ENCODE data around the gene UBE2J2.
A peak's percentile ranks its signal among the peaks of the same experiment; 100 is the strongest.

UBE2J2 gene

DNA sequence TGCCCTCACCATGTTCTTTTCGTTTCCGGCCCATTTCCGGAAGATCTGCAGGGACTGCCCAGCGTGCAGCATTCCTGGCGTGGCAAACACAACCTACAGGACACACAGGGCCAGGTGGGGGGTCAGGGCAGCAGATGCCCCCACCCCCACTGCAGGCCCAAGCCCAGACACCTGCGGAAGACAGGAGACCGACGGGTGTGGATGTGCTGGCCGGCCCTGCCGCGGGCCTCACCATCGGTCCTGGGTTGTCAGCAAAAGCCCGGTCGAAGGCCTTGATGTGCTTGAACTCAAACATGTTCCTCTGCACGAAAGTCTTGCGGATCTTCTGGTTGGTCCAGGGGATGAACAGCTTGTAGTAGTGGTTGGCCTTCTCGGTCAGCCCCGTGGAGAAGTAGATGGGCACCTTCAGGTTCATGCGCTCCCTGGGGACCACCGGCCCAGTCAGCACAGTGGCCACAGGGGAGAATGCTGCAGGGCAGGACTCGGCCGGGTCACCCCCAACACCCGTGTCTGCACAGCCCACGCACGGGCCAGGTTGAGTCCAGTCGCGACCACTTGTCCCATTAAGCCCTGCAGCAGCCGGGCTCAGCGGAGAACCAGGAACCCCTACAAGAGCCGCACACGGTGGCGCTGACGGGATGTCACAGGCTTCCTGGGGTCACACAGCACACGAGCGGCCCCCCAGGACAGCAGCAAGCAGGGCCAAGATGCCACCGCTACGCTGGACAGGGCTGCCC lies 40.0 kb upstream of the UBE2J2 start:
- no peak for FAIRE-seq
- no peak for DNase-seq (ENCODE audit: insufficient read length, low spot score)
- TF ChIP-seq POLR2A (IDR thresholded peaks at IDR 0.05; ENCODE audit: low read depth, low read length) = no peak

DNA sequence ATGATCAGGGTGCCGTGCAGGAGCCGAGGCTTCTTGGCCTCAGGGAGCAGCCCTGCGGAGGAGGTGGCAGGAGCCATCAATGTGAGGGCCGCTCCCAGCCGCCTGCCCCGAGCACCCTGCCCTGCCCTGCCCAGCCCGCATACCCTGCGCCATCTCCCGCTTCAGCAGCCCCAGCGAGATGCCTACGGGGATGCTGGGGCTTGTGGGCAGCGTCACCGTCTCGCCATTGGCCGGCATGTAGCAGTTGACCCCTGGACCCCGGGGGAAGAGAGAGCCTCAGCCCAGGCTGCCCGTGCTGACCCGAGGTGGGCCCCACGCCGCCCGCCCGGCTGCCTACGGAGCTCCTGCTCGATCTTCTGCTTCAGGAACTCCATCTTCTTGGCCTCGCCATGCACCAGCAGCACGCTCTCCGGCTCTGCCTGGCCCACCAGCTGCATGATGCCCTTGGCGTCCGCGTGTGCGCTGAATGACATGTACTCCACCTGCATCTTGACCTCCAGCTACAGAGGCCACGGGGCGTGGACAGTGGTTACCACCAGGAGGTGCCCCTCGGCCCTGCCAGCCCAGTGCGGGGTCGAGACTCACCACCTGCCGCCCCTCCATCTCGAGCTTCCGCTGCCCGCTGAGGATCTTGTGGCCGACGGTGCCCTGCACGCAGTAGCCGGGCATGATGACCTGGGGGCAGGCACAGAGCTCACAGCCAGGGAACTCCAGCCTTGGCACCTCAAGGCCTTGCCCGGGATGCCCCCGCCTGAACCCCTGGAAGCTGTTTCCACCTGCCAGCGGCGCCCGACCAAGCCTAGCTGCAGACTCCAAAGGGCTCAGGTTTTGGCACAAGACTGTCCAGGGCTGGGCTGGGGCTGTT lies 39.0 kb upstream of the UBE2J2 start:
- DNase-seq (ENCODE audit: insufficient read length, low spot score) = no peak
- FAIRE-seq = no peak
- no peak for TF ChIP-seq POLR2A (IDR thresholded peaks at IDR 0.05; ENCODE audit: low read depth, low read length)

DNA sequence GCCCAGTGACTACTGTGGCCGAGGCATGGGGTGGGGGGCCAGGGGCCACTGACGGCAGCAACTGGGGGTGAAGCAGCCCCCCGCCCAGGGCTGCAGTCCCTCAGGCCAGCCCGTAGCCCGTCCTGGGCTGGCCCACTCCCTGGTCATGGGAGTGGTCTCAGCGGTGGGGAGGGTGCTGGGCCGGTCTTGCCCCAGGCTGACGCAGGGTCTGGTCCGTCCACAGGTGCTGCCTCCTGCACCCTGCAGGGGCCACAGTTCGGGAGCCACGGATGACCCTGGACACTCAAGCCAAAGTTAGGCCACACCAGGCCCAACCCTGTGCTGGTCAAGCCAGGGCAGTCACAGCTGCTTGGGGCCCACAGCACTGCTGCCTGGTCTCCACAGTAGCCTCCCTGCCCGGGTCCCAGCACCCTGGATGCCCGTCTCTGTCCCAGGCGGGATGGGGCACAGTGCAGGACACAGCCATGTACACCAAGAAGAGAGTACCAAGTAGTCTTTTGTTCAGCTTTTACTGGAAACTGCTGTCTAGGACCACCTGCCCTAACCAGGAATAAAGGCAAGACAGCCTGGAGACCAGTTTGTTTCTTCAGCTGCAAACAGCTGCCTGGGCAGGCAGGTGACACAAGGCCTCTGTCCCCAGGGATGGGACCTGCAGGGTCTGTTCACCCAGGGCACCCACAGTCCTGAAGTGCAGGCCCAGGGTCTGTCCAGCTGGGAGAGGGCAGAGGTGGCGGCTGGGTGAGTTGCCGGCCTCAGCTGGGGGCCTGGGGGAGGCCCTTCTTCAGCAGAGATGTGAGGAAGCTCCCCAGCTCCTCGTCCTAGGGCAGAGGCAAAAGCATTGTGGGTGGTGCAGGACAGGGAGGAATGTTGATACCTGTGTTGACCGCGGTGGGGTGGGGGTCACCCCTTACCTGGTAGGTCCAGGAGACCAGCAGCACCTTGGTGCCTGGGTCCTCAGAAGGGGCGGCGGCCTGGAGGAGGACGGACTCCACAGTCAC lies 37.8 kb upstream of the UBE2J2 start:
- DNase-seq (ENCODE audit: insufficient read length, low spot score) = no peak
- no peak for FAIRE-seq

DNA sequence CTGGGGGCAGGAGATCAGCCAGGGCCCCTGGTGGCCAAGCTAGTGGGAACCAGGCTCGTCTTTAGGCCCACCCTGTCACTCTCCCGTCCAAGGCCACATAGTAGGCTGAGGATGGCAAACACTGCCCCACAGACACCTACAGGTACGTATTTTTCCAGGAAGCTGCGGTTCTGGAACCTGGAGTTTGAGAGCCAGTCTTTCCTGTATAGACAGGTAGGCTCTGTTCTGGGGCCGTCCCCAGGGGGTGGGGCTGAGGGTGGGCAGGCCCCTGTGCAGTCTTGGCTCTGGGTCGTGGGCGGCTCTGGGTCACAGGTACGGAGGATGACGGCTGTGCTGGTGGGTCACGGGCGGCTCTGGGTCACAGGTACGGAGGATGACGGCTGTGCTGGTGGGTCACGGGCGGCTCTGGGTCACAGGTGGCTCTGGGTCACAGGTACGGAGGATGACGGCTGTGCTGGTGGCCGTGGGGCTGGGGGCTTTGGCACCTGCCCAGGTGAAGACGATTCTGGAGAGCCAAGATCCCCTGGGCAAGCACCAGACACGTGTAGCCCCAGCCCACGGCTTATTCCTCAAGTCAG lies 36.9 kb upstream of the UBE2J2 start:
- FAIRE-seq (no peak), DNase-seq (ENCODE audit: insufficient read length, low spot score) (no peak)
- TF ChIP-seq POLR2A (IDR thresholded peaks at IDR 0.05; ENCODE audit: low read depth, low read length) = no peak

More for the DNA sequence above, 37.8 kb upstream of the UBE2J2 start:
- no peak for TF ChIP-seq POLR2A (IDR thresholded peaks at IDR 0.05; ENCODE audit: low read depth, low read length)

DNA sequence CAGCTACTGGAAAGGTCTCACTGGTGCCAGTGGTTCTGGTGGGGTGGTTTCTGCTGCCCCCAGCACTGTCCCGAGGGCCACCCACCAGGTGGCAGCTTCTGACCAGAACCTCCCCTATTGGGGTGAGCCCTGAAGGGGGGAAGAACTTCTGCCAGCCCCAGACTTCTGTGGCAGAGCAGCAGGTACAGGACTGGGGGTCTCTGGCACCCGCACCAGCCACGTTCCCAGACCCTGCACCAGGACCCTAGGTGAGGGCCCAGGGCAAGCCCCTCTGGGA lies 36.4 kb upstream of the UBE2J2 start:
- FAIRE-seq (no peak), DNase-seq (ENCODE audit: insufficient read length, low spot score) (no peak)
- no peak for TF ChIP-seq POLR2A (IDR thresholded peaks at IDR 0.05; ENCODE audit: low read depth, low read length)

DNA sequence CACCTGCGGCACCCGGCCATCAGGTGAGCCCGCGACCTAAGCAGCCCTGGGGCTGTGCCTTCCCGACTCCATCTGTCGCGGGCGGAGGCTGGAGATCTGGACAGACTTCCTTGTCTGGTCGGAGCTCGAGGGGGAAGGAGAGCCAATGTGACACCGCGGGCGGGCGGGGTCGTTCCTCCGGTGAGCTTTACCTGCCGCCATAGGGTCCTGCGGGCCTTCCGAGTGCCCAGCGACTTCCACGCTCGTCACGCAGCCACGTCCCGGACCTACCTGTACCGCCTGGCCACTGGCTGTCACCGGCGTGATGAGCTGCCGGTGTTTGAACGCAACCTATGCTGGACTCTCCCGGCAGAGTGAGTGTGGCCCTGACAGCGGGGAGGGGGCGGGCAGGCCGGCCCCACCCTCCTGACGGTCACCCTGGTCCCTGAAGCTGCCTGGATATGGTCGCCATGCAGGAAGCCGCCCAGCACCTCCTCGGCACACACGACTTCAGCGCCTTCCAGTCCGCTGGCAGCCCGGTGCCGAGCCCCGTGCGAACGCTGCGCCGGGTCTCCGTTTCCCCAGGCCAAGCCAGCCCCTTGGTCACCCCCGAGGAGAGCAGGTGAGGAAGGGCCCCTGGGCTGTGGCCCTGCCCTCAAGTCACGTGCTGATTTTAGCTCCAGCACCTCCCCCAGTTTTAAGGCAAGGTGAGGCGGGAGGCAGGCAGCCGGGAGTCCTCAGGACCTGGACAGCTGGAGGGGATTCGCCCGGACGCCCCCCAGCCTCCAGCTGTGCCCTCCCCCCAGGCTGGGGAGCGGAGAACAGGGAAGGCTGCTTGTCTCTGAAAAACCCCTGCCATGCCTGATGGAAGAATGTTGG lies 35.8 kb upstream of the UBE2J2 start:
- FAIRE-seq (no peak), DNase-seq (ENCODE audit: insufficient read length, low spot score) (no peak)
- TF ChIP-seq POLR2A (IDR thresholded peaks at IDR 0.05; ENCODE audit: low read depth, low read length) = no peak

DNA sequence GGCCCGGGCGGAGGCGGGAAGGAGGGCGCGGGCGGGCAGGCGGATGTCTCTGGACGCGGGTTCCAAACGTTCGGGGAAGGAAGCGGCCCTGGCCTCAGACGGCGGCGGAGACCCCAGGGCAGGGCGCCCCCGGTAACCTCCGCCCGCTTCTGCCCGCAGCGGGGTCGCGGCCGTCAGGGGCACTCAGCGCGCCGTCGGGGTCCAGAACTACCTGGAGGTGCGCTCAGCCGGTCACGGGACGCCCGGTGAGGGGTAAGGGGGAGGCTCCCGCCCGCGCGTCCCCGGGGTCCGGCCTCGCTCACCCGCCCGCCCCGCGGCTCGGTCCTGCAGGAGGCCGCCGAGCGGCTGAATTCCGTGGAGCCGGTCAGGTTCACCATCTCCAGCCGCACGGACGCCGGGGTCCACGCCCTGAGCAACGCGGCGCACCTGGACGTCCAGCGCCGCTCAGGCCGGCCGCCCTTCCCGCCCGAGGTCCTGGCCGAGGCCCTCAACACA lies 35.1 kb upstream of the UBE2J2 start:
- no peak for TF ChIP-seq POLR2A (IDR thresholded peaks at IDR 0.05; ENCODE audit: low read depth, low read length)
- DNase-seq (ENCODE audit: insufficient read length, low spot score) (no peak), FAIRE-seq (no peak)

DNA sequence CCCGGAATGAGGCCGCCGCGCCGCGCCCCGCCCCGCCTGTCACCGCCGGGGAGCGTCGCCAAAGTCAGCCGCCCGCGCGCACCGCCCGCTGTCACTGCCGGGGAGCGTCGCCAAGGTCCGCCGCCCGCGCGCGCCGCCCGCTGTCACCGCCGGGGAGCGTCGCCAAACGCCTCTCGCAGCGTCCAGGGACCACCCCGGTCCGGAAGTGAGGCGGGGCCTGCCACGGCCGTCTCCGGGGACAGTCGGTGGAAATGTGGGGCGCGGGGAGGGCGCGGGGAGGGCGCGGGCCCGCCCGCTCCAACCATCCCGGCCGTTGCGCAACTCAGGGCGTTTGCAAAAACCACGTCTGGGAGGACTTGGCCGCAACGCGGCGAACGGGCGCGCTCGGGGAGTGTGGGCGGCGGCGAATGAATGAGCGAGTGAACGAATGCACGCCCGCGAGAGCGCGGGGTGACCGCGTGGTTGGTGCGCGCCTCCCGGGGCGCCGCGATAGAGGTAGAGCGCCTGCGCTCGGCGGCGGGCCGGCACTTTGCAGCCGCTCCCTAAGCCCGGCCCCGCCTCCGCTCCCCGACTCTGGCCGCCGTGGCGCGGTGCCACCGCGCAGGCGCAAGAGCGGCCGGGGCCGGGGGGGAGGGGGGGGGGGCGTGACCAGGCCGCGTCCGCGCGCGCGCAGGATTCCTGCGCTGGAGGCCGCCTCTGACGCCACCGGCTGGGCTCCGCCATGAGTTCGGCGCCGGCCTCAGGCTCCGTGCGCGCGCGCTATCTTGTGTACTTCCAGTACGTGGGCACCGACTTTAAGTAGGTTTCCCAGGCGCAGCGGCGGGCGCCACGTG lies 34.5 kb upstream of the UBE2J2 start, which contains the start of the genes ACAP3 and PUSL1:
Gene ACAP3, minus strand, starts transcription at position 8 of the 833 bp plus-strand sequence. CDS start 115 bp downstream, outside the sequence.
Gene PUSL1, plus strand, starts transcription at position 675 of the 833 bp plus-strand sequence. Its CDS starts 47 bp downstream, at position 722.
- FAIRE-seq = no peak
- peak; percentile 92 for DNase-seq (ENCODE audit: insufficient read length, low spot score)
- peak; percentile 43; the same call in 1 of the 2 replicates for TF ChIP-seq POLR2A (IDR thresholded peaks at IDR 0.05; ENCODE audit: low read depth, low read length)

DNA sequence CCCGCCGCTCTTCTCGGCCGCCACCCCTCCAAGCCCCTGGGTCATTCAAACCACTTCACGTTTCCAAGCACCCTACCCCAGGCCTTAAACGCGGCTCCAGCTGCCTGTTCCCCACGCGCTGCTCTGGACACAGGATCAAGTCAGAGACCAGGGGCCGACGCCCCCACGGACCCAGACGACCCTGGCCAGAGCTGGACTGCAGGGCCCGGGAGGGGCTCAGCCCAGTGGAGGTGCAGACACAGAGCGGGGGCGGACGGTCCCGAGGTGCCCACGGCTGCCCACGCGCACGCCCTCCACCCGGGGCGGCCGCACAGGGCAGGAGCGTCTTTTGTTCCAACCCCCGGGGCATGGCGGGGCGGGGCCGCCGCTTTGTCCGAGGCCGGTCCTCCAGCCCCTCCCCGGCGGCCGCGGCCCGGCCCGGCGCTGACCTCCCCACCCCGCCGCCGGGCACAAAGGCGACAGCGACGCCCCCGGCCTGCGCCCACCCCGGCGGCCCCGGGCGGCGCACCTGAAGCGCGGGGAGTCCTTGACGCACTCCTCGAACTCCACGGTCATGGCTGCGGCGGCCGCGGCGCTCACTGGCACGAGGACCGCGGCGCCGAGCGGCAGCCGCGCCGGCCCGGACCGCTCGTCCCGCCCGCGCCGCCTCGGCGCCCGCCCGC lies 33.7 kb upstream of the UBE2J2 start:
- peak; percentile 38 for TF ChIP-seq POLR2A (IDR thresholded peaks at IDR 0.05; ENCODE audit: low read depth, low read length)
- FAIRE-seq (no peak), DNase-seq (ENCODE audit: insufficient read length, low spot score) (no peak)

DNA sequence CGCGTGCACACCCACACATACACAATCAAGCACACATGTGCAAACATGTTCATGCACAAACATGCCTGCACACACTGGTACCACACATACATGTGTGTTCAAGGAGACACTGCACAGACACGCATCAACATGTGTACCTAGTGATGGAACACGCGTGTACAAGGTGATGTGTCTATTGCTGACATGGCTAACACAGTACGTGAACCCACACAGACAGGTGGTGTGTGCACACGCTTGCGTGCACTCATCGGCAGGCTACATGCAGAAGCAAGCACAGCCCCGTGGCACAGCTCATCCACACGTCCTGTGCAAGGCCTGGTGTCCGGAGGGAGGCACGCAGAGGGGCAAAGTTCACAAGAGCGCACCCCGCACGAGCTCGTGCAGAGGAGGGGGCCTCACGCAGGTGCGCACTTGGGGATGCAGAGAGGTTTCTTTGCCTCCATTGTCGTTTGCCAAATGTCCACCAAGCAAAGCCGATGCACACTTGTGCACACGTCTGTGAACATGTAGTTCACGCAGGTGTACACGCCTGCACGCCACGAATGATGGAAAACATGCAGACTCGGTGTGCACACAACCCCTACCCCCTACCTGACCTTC lies 33.1 kb upstream of the UBE2J2 start:
- TF ChIP-seq POLR2A (IDR thresholded peaks at IDR 0.05; ENCODE audit: low read depth, low read length) = no peak

More for the DNA sequence above, 33.1 kb upstream of the UBE2J2 start:
- FAIRE-seq (no peak), DNase-seq (ENCODE audit: insufficient read length, low spot score) (no peak)
